Measurements from ENCODE around the gene RNF213.

RNF213 gene

DNA sequence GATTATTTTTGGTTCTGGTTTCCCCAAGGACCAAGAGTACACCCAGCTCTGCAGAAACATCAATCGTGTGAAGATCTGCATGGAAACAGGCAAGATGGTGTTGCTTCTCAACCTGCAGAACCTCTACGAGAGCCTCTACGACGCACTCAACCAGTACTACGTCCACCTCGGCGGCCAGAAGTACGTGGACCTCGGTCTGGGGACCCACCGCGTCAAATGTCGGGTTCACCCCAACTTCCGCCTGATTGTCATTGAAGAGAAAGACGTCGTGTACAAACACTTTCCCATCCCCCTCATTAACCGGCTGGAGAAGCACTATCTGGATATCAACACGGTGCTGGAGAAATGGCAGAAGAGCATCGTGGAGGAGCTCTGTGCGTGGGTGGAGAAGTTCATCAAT is 86.9 kb downstream of the RNF213 start:
- no peak for DNase-seq

DNA sequence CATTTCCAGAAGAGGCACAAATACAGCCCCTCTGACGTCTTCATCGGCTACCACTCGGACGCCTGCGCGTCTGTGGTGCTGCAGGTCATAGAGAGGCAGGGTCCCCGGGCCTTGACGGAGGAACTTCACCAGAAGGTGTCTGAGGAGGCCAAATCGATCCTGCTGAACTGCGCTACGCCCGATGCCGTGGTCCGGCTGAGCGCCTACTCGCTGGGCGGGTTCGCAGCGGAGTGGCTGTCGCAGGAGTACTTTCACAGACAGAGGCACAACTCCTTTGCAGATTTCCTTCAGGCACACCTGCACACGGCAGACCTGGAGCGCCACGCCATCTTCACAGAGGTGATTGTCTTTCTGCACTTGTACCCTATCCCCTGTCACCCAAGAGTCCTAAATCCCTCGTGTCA is 87.3 kb downstream of the RNF213 start:
- DNase-seq: no peak

- no peak for DNase-seq
Observed at GRCh38 chr17:80348551-80349150, 88.0 kb downstream of the RNF213 start.

DNA sequence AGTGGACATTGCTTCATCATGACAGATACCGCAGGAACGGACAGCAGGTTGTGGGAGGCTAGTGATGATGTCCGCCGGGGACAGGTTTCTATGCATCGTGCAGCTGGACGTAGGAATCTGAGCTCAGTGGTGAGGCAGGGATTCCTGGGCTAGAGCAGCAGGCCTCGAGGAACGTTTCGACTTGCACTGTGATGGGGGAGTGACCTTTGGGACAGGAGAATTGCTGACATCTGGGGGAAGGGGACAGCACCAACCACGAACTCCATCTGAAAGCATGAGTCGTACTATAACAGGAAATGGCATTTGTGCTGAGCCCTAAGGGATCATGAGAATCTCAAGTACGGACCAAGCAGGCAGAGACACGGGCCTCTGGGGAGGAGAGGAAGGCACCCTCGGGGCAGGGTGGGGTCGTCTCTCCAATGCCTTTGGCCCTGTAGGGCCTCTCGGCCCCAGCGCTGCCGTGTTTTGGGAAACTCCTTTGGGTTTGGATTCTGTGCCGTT is 88.5 kb downstream of the RNF213 start:
- no peak for DNase-seq

GRCh38 chr17:80349751-80350150 is 89.1 kb downstream of the RNF213 start:
- DNase-seq: no peak

GRCh38 chr17:80352216-80352895 is 91.7 kb downstream of the RNF213 start:
- no peak for DNase-seq

DNA sequence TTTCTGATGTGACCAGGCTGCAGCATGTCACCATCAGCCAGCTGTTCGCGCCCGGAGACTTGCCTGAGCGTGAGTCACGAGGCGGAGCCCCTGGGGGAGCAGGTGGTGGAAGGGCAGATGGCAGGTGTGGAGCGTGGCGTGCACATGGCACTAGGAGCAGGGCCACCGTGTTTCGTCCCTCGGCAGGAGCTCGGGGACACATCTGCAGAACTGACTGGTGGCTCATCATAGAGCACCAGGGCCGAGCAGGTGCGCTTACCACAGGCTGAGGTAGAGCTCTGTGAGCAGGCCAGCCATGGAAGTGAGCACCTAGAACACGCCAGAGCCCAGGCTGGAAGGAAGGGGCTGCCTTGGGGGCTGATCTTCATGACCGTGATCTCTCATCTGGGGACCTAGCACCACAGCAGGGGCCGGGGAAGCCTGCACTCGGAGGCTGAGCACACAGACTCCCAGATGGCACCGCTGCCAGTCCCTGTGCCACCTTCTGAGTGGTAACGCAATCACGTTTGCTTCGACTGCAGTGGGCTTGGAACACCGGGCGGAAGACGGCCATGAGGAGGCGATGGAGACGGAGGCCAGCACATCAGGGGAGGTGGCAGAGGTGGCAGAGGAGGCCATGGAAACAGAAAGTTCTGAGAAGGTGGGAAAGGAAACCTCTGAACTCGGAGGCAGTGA is 92.5 kb downstream of the RNF213 start:
- DNase-seq: no peak

- DNase-seq: no peak
Observed at GRCh38 chr17:80353718-80354275, 93.1 kb downstream of the RNF213 start.

GRCh38 chr17:80354336-80354735 is 93.7 kb downstream of the RNF213 start:
- no peak for DNase-seq

- DNase-seq: no peak
Observed at GRCh38 chr17:80356231-80356856, 95.7 kb downstream of the RNF213 start.

GRCh38 chr17:80358131-80358530 is 97.5 kb downstream of the RNF213 start:
- no peak for DNase-seq

DNA sequence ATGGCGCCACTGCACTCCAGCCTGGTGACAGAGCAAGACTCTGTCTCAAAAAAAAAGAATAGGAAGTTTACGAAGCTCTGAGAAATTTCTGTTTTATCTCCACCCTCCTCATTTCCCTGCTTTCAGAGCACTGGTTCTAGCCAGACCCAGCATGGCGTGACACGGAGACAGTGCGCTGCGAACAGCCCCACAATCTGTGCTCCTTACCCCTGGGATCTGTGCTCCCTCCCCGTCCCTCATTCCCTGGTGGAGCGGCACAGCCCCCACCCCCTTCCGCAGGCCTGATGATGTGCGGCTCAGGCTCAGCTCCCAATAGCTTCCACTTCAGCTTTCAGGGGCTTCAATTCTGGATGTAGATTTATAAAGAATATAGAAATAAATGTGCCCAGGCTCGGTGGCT is 98.2 kb downstream of the RNF213 start:
- DNase-seq: no peak

GRCh38 chr17:80359422-80360110 is 98.9 kb downstream of the RNF213 start:
- DNase-seq: no peak

DNA sequence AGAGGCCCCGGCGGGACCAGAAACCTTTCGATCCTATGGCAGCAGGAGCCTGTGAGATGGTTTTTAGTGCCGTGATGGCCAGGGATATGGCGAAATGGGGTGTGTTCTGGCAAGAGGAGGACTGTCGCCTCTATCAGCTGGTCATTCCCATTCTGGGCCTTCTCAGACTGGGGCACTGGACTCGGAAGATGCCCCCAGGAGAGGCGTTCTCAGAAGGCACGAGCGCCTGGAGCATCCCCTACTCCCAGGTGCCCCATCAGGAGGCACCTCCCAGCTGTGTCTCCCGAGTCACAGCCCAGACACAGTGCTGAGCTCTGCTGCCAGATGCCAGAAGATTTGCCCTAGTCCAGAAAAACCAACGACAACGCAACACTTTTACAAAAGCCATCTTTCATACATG is 99.7 kb downstream of the RNF213 start:
- DNase-seq: no peak

- no peak for DNase-seq
Observed at GRCh38 chr17:80361495-80362220, 101.0 kb downstream of the RNF213 start.

DNA sequence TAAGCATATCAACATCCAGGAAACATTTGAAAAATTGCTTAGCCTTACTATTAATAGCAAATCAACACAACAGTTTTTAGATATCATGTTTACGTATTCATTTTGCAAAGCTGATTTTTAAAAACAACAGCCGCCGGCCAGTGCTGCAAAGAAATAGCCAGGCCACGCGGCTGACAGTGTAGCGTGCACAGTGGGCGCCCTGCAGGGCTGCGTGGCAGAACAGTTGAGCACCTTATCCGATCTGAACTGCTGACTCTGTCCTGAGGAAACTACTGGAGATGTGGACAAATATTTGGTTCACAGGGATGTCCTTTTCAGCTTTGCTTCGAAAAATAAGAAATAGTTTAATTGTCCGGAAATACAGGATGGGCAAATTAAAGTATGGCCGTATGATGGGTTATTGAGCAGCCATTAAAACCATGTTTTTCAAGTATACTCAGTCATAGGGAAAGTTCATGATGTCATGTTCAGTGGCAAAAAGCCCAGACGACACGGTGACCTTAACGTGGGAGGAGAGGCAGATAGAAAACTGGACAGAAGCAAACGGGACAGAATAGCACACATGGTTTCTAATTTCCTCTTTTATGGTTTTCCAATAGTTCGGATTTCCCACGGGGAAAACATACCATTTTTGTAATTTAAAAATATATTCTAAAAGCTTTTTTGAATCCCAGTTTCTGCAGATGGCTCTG is 101.9 kb downstream of the RNF213 start:
- no peak for DNase-seq

GRCh38 chr17:80363120-80363515 is 102.5 kb downstream of the RNF213 start:
- DNase-seq: no peak

GRCh38 chr17:80363518-80364090 is 103.0 kb downstream of the RNF213 start:
- no peak for DNase-seq

- DNase-seq: peak in 7 of 56 donors; percentile 1 to 15 (median 9)
Observed at GRCh38 chr17:80364091-80364691, 103.5 kb downstream of the RNF213 start.

Data from nucleus accumbens (tissue), 56 donors.